Trophoblast cell (in vitro differentiated cells and primary cell): ENCODE results near the gene XRN2.

Experiments
- DNase-seq, 2 donors: peaks; one replicate each; pipeline ENCODE4 v3.0.0-alpha.2; 2016
- H2AFZ ChIP-seq: 2 replicates; pipeline ENCODE4 v1.6.1; 2013; ENCODE audit warnings: low read length, moderate library complexity, mild to moderate bottlenecking; ENCODE audit not compliant: insufficient read depth, poor library complexity
- H2AK5ac ChIP-seq: 2 replicates; pipeline ENCODE4 v1.6.1; 2013; ENCODE audit warnings: mild to moderate bottlenecking, low read length
- H2BK120ac ChIP-seq: 2 replicates; pipeline ENCODE4 v1.6.1; 2013; ENCODE audit warnings: low read length, mild to moderate bottlenecking, moderate library complexity; ENCODE audit not compliant: insufficient read depth, poor library complexity
- H2BK12ac ChIP-seq: 2 replicates; pipeline ENCODE4 v1.6.1; 2013; ENCODE audit warnings: mild to moderate bottlenecking, low read length, moderate library complexity
- H2BK5ac ChIP-seq: 2 replicates; pipeline ENCODE4 v1.6.1; 2013; ENCODE audit warnings: low read length, low read depth, moderate library complexity, mild to moderate bottlenecking; ENCODE audit not compliant: poor library complexity
- H3K14ac ChIP-seq: 2 replicates; pipeline ENCODE4 v1.6.1; 2013; ENCODE audit warnings: mild to moderate bottlenecking, low read length
- H3K18ac ChIP-seq: 2 replicates; pipeline ENCODE4 v1.6.1; 2013; ENCODE audit warnings: mild to moderate bottlenecking, low read length
- H3K23ac ChIP-seq: 2 replicates; pipeline ENCODE4 v1.6.1; 2013; ENCODE audit warnings: low read length
- H3K27ac ChIP-seq: 2 replicates; pipeline ENCODE4 v1.5.1; 2013; ENCODE audit warnings: low read depth, mild to moderate bottlenecking, inconsistent platforms, low read length, moderate library complexity
- H3K27me3 ChIP-seq: 2 replicates; pipeline ENCODE4 v1.6.1; 2013; ENCODE audit warnings: inconsistent platforms, mild to moderate bottlenecking, low read length, moderate library complexity; ENCODE audit not compliant: insufficient read depth
- H3K36me3 ChIP-seq, 2 experiments: 1 replicate in 1 of 2; 2 replicates in 1 of 2; pipeline ENCODE4 v1.6.1; 2013; ENCODE audit warnings: low read length in 2 of 2, mild to moderate bottlenecking in 2 of 2, moderate library complexity in 1 of 2; ENCODE audit not compliant: insufficient read depth in 2 of 2, control insufficient read depth in 1 of 2
- H3K4ac ChIP-seq: 2 replicates; pipeline ENCODE4 v1.6.1; 2013; ENCODE audit warnings: low read depth, mild to moderate bottlenecking, low read length, moderate library complexity
- H3K4me1 ChIP-seq, 2 experiments: 1 replicate in 1 of 2; 2 replicates in 1 of 2; pipeline ENCODE4 v1.6.1; 2013; ENCODE audit warnings: low read length in 2 of 2, mild to moderate bottlenecking in 2 of 2, moderate library complexity in 1 of 2; ENCODE audit not compliant: insufficient read depth in 2 of 2, control insufficient read depth in 1 of 2
- H3K4me2 ChIP-seq: 2 replicates; pipeline ENCODE4 v1.6.1; 2013; ENCODE audit warnings: inconsistent platforms, mild to moderate bottlenecking, low read length, moderate library complexity
- H3K4me3 ChIP-seq: 2 replicates; pipeline ENCODE4 v1.5.1; 2013; ENCODE audit warnings: mild to moderate bottlenecking, low read depth, low read length, inconsistent platforms
- H3K79me1 ChIP-seq: one replicate; pipeline ENCODE4 v1.6.1; 2013; ENCODE audit warnings: low read length
- H3K79me2 ChIP-seq: 2 replicates; pipeline ENCODE4 v1.6.1; 2013; ENCODE audit warnings: low read length, mild to moderate bottlenecking; ENCODE audit not compliant: control insufficient read depth, insufficient read depth, poor library complexity
- H3K9ac ChIP-seq: 2 replicates; pipeline ENCODE4 v1.6.1; 2013; ENCODE audit warnings: mild to moderate bottlenecking, low read length
- H3K9me3 ChIP-seq: 2 replicates; pipeline ENCODE4 v1.6.1; 2013; ENCODE audit warnings: low read depth, mild to moderate bottlenecking, control low read depth, inconsistent platforms, low read length; ENCODE audit not compliant: insufficient read depth
- H4K12ac ChIP-seq: 2 replicates; pipeline ENCODE4 v1.6.1; 2013; ENCODE audit warnings: low read depth, mild to moderate bottlenecking, low read length, moderate library complexity
- H4K8ac ChIP-seq: 2 replicates; pipeline ENCODE4 v1.6.1; 2013; ENCODE audit warnings: low read depth, mild to moderate bottlenecking, low read length, moderate library complexity
- H4K91ac ChIP-seq: one replicate; pipeline ENCODE4 v1.6.1; 2013; ENCODE audit warnings: low read depth, mild to moderate bottlenecking, low read length, moderate library complexity
- WGBS: extraction: QIAGEN DNeasy Blood & Tissue Kit; methylation state at CpG from one replicate; pipeline ENCODE4 v1.1.7; 2013; ENCODE audit warnings: missing lambda C conversion rate; ENCODE audit not compliant: insufficient read length, insufficient coverage; ENCODE audit errors: extremely low coverage; 5-methylcytosine and 5-hydroxymethylcytosine counted together

XRN2 gene

DNA sequence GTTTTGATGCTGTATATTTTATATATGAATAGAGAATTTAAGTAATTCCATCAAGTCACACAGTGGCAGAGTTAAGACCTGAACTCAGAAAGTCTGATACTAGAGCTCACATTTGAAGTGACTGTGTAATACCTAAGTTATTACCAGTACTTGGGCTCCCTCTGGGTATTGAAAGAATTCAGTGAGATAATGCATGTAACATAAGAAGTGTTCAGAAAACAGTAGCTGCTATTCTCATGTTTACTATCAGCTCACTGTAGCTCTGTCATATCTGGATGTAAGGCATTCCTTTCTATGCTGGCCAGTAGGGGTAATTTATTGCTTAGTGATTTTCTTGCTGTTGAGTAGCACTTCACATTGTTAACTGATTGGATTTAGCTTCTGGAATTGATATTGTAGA lies 49.6 kb downstream of the XRN2 start:
- no peak overlapping the region for H3K4me3 ChIP-seq
- H2BK12ac ChIP-seq, result no peak overlapping the region
- no peak overlapping the region for H3K23ac ChIP-seq
- no peak overlapping the region for H2BK5ac ChIP-seq
- no peak overlapping the region for H2BK120ac ChIP-seq
- peak; percentile 14 to 86 for DNase-seq
- no peak overlapping the region for H2AFZ ChIP-seq
- H3K36me3 ChIP-seq, result peaks cover 8 to 9% of the 10 kb centered on the region in 2 experiments
- H3K79me1 ChIP-seq, result no peaks in the 10 kb centered on the region
- no peak overlapping the region for H3K4ac ChIP-seq
- H3K4me2 ChIP-seq, result no peak overlapping the region
- H3K27ac ChIP-seq, result no peak overlapping the region
- H4K91ac ChIP-seq, result no peak overlapping the region
- H3K14ac ChIP-seq, result no peak overlapping the region
- H4K8ac ChIP-seq, result no peak overlapping the region
- H3K27me3 ChIP-seq, result no peaks in the 10 kb centered on the region
- no peaks in the 10 kb centered on the region for H3K4me1 ChIP-seq
- H4K12ac ChIP-seq, result no peak overlapping the region
- H3K9ac ChIP-seq, result no peak overlapping the region
- H2AK5ac ChIP-seq, result no peak overlapping the region
- no peak overlapping the region for H3K18ac ChIP-seq
- no peaks in the 10 kb centered on the region for H3K79me2 ChIP-seq
- no peaks in the 10 kb centered on the region for H3K9me3 ChIP-seq

DNA sequence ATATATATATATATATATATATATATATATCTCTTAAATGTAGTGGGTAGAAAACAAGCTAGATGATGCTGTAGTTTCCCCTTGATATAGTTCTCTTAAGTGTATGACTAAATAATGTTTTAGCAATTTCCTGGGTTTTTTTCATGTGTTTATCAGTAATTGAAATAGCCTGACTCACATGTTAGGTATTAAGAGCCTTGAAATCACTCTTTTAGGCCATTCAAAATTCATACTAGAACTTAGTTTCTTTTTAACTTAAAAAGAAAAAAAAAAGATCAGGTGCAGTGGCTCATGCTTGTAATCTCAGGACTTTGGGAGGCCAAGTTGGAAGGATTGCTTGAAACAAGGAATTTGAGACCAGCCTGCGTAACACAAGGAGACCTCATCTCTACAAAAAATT lies 50.1 kb downstream of the XRN2 start:
- no peak overlapping the region for H3K27ac ChIP-seq
- H2AFZ ChIP-seq, result no peak overlapping the region
- H4K8ac ChIP-seq, result no peak overlapping the region
- H2BK5ac ChIP-seq, result no peak overlapping the region
- H3K23ac ChIP-seq, result no peak overlapping the region
- no CpG with 5 or more reads among the region's 1 CpG for WGBS
- H3K18ac ChIP-seq, result no peak overlapping the region
- no peak overlapping the region for H2BK12ac ChIP-seq
- no peaks in the 10 kb centered on the region for H3K9me3 ChIP-seq
- H3K4me1 ChIP-seq, result no peaks in the 10 kb centered on the region
- H4K91ac ChIP-seq, result no peak overlapping the region
- DNase-seq, result peak; percentile 37 to 78
- no peak overlapping the region for H3K9ac ChIP-seq
- H3K36me3 ChIP-seq, result peaks cover 8 to 9% of the 10 kb centered on the region in 2 experiments
- no peak overlapping the region for H4K12ac ChIP-seq
- no peak overlapping the region for H2BK120ac ChIP-seq
- no peak overlapping the region for H3K4me3 ChIP-seq
- no peaks in the 10 kb centered on the region for H3K79me2 ChIP-seq
- no peak overlapping the region for H2AK5ac ChIP-seq
- H3K14ac ChIP-seq, result no peak overlapping the region
- no peak overlapping the region for H3K4ac ChIP-seq
- no peaks in the 10 kb centered on the region for H3K27me3 ChIP-seq
- no peaks in the 10 kb centered on the region for H3K79me1 ChIP-seq
- H3K4me2 ChIP-seq, result no peak overlapping the region

GRCh38 chr20:21355981-21356380 lies 52.9 kb downstream of the XRN2 start:
- Histone ChIP-seq H2BK5ac (no peak overlapping the region), H4K91ac (no peak overlapping the region), H3K4me1 (no peaks in the 10 kb centered on the region), H3K4ac (no peak overlapping the region), H3K4me3 (no peak overlapping the region), H3K9ac (no peak overlapping the region), H2BK12ac (no peak overlapping the region), H4K8ac (no peak overlapping the region), H3K27ac (no peak overlapping the region), H3K4me2 (no peak overlapping the region), H3K79me1 (no peaks in the 10 kb centered on the region), H3K36me3 (peaks cover 8 to 9% of the 10 kb centered on the region in 2 experiments), H3K27me3 (no peaks in the 10 kb centered on the region), H3K23ac (no peak overlapping the region), H2AK5ac (no peak overlapping the region), H2BK120ac (no peak overlapping the region), H4K12ac (no peak overlapping the region), H3K14ac (no peak overlapping the region), H3K79me2 (no peaks in the 10 kb centered on the region), H3K9me3 (no peaks in the 10 kb centered on the region), H3K18ac (no peak overlapping the region), H2AFZ (no peak overlapping the region)
- WGBS, result no CpG with 5 or more reads among the region's 1 CpG
- DNase-seq, result no peak

- no peak overlapping the region for H2AK5ac ChIP-seq
- no peaks in the 10 kb centered on the region for H3K79me1 ChIP-seq
- no peak overlapping the region for H4K91ac ChIP-seq
- no peak for DNase-seq
- H3K4me1 ChIP-seq, result no peaks in the 10 kb centered on the region
- H2AFZ ChIP-seq, result no peak overlapping the region
- no peak overlapping the region for H3K27ac ChIP-seq
- no peak overlapping the region for H3K4me3 ChIP-seq
- no peak overlapping the region for H2BK12ac ChIP-seq
- H3K23ac ChIP-seq, result no peak overlapping the region
- no peak overlapping the region for H3K4ac ChIP-seq
- H3K79me2 ChIP-seq, result no peaks in the 10 kb centered on the region
- H3K9ac ChIP-seq, result no peak overlapping the region
- peaks cover 8 to 9% of the 10 kb centered on the region in 2 experiments for H3K36me3 ChIP-seq
- no peak overlapping the region for H3K14ac ChIP-seq
- no peak overlapping the region for H4K12ac ChIP-seq
- H3K27me3 ChIP-seq, result no peaks in the 10 kb centered on the region
- H2BK120ac ChIP-seq, result no peak overlapping the region
- no peak overlapping the region for H2BK5ac ChIP-seq
- H3K9me3 ChIP-seq, result no peaks in the 10 kb centered on the region
- H3K18ac ChIP-seq, result no peak overlapping the region
- H4K8ac ChIP-seq, result no peak overlapping the region
- H3K4me2 ChIP-seq, result no peak overlapping the region
Observed at GRCh38 chr20:21356386-21356785, 53.3 kb downstream of the XRN2 start.
